B cell (primary cell): ENCODE data around the gene SEC24D. TPM values are rescaled to one million over a fixed set of nuclear protein-coding genes. Genes with fewer than 3 reads are reported as not detected.

Experiments
- ATAC-seq: fragments of 200-7000 bp; cut with Tn5 transposase; one replicate; pipeline ENCODE4 v1.10.0; 2021; ENCODE audit warnings: low read depth, mild to moderate bottlenecking, moderate number of reproducible peaks, moderate library complexity
- CTCF ChIA-PET: fragments of 350-600 bp; sonication (Branson Sonifier 250); formaldehyde crosslinking; loops from one replicate; lab custom pipeline; 2021; ENCODE audit warnings: antibody characterized with exemption, inconsistent platforms; lab: Charles Lee
- POLR2A ChIA-PET: fragments of 350-600 bp; sonication (Branson Sonifier 250); formaldehyde crosslinking; loops from one replicate; lab custom pipeline; 2021; ENCODE audit warnings: antibody characterized with exemption; lab: Charles Lee
- DNase-seq: peaks from one replicate; pipeline ENCODE4 v3.0.0; 2013
- H2AFZ ChIP-seq: 2 replicates; pipeline ENCODE4 v1.6.1; 2012; ENCODE audit warnings: mild to moderate bottlenecking, low read depth, low read length; ENCODE audit not compliant: insufficient read depth, poor library complexity, severe bottlenecking
- H3K27ac ChIP-seq, 2 donors: 1 replicate in 1 of 2; 2 replicates in 1 of 2; pipeline ENCODE4 v1.5.1; 2012 to 2013; ENCODE audit warnings: low read length in 2 of 2, mild to moderate bottlenecking in 2 of 2, moderate library complexity in 1 of 2
- H3K27me3 ChIP-seq, 4 experiments: fragments of 200-600 bp in 1 of 4; sonication (generic) in 1 of 4; replicated peaks in 1 of 4; 1 replicate in 2 of 4; 2 replicates in 2 of 4; pipeline versions ENCODE4 v1.6.1 to v1.7.0; 2013 to 2016; ENCODE audit warnings: low read length in 3 of 4, mild to moderate bottlenecking in 2 of 4, mixed read lengths in 1 of 4, moderate library complexity in 1 of 4; ENCODE audit not compliant: insufficient read depth in 4 of 4, control insufficient read depth in 3 of 4; ENCODE audit errors: control extremely low read depth in 1 of 4
- H3K36me3 ChIP-seq, 2 experiments: replicated peaks in 1 of 2; 1 replicate in 1 of 2; 2 replicates in 1 of 2; pipeline versions ENCODE4 v1.6.1 to v1.7.1; 2013; ENCODE audit warnings: low read length in 1 of 2; ENCODE audit not compliant: insufficient read depth in 2 of 2, control insufficient read depth in 1 of 2; ENCODE audit errors: control extremely low read depth in 1 of 2, extremely low read depth in 1 of 2
- H3K4me1 ChIP-seq, 2 donors: fragments of 200-600 bp in 1 of 2; sonication (generic) in 1 of 2; 1 replicate in 1 of 2; 2 replicates in 1 of 2; pipeline versions ENCODE4 v1.5.1 to v1.6.1; 2013 to 2017; ENCODE audit warnings: low read length in 2 of 2; ENCODE audit not compliant: control insufficient read depth in 2 of 2, insufficient read depth in 2 of 2
- H3K4me2 ChIP-seq: replicated peaks from 2 replicates; pipeline ENCODE3; 2012; ENCODE audit warnings: mild to moderate bottlenecking, low read depth, low read length; ENCODE audit not compliant: poor library complexity, severe bottlenecking
- H3K4me3 ChIP-seq, 5 experiments: fragments of 200-600 bp in 1 of 5; sonication (generic) in 1 of 5; 1 replicate in 3 of 5; 2 replicates in 2 of 5; pipeline versions ENCODE4 v1.5.1 to v1.7.0; 2011 to 2016; ENCODE audit warnings: low read length in 4 of 5, mild to moderate bottlenecking in 4 of 5, low read depth in 2 of 5, control low read depth in 1 of 5, moderate library complexity in 1 of 5; ENCODE audit not compliant: insufficient read depth in 1 of 5; ENCODE audit errors: control extremely low read depth in 1 of 5, extremely low read depth in 1 of 5
- H3K79me2 ChIP-seq: fragments of 200-600 bp; sonication (generic); one replicate; pipeline ENCODE4 v1.6.0; 2016; ENCODE audit warnings: low read length; ENCODE audit not compliant: control insufficient read depth, insufficient read depth
- H3K9ac ChIP-seq: fragments of 200-600 bp; sonication (generic); 2 replicates; pipeline ENCODE4 v1.6.1; 2017; ENCODE audit warnings: mild to moderate bottlenecking, low read length, moderate library complexity
- H3K9me3 ChIP-seq, 3 donors: one replicate each; pipeline versions ENCODE4 v1.6.1 to v1.7.1; 2013; ENCODE audit warnings: low read length in 2 of 3; ENCODE audit not compliant: control insufficient read depth in 2 of 3, insufficient read depth in 1 of 3; ENCODE audit errors: control extremely low read depth in 1 of 3
- H4K20me1 ChIP-seq: 2 replicates; pipeline ENCODE4 v1.6.0; 2012; ENCODE audit warnings: mild to moderate bottlenecking, low read length; ENCODE audit not compliant: insufficient read depth, control insufficient read depth, poor library complexity, severe bottlenecking
- H3K27ac Mint-ChIP-seq: one replicate; pipeline ENCODE4 v1.8.0; 2021; ENCODE audit warnings: mixed read lengths
- H3K27me3 Mint-ChIP-seq: one replicate; pipeline ENCODE4 v1.8.0; 2021; ENCODE audit warnings: mixed read lengths
- H3K4me1 Mint-ChIP-seq: one replicate; pipeline ENCODE4 v1.8.0; 2021; ENCODE audit warnings: mixed read lengths
- H3K4me3 Mint-ChIP-seq: one replicate; pipeline ENCODE4 v1.8.0; 2021; ENCODE audit warnings: mixed read lengths
- H3K9me3 Mint-ChIP-seq: one replicate; pipeline ENCODE4 v1.8.0; 2022; ENCODE audit warnings: mixed read lengths; ENCODE audit not compliant: insufficient read depth
- CTCF ChIP-seq: fragments of 200-600 bp; IDR thresholded peaks from one replicate; pipeline ENCODE4 v1.8.0; 2022; ENCODE audit warnings: antibody characterized with exemption, mild to moderate bottlenecking
- EZH2 ChIP-seq: IDR thresholded peaks from 2 replicates; pipeline ENCODE4 v1.6.1; 2012; ENCODE audit warnings: borderline replicate concordance, low read depth, mild to moderate bottlenecking, moderate library complexity, low read length; ENCODE audit not compliant: insufficient read depth, poor library complexity, severe bottlenecking
- WGBS: methylation state at CpG from one replicate; pipeline ENCODE4 v1.1.5; 2013; ENCODE audit warnings: missing lambda C conversion rate; ENCODE audit not compliant: insufficient coverage; 5-methylcytosine and 5-hydroxymethylcytosine counted together
- intact Hi-C: fragments of 100-400 bp; cut with micrococcal nuclease; formaldehyde crosslinking; loops from one replicate; pipeline ENCODE4 v1.10.0; 2022
- polyA plus RNA-seq: library from polyadenylated mRNA; depleted of rRNA; stranded (reverse); fragments of >200 nt; gene quantifications from 2 replicates; pipeline ENCODE4 v1.2.3, GENCODE V29; 2012
- total RNA-seq, 2 donors: library from RNA; stranded (reverse); fragments of 120-200 nt in 1 of 2; gene quantifications; 1 replicate in 1 of 2; 2 replicates in 1 of 2; pipeline versions ENCODE4 v1.2.3 to v1.2.4, GENCODE V29; 2013 to 2022

Gene SEC24D
- total and polyA plus RNA-seq, 2 donors (not counting 1 experiment from before 2014, with no cell fraction given): 7.1 to 15.8 TPM

GRCh38 chr4:118866442-118866841 lies 30.5 kb upstream of the SEC24D start:
- Mint-ChIP-seq H3K4me1 (no peaks in the 10 kb centered on the region), H3K9me3 (no peaks in the 10 kb centered on the region), H3K27ac (no peak overlapping the region), H3K27me3 (no peaks in the 10 kb centered on the region), H3K4me3 (no peak overlapping the region)
- Histone ChIP-seq H3K4me3 (no peak overlapping the region), H4K20me1 (no peaks in the 10 kb centered on the region), H3K4me2 (no peak overlapping the region), H3K27me3 (no peaks in the 10 kb centered on the region), H3K36me3 (no peaks in the 10 kb centered on the region), H3K9ac (no peak overlapping the region), H3K79me2 (no peaks in the 10 kb centered on the region), H2AFZ (no peak overlapping the region), H3K4me1 (no peaks in the 10 kb centered on the region), H3K27ac (no peak overlapping the region), H3K9me3 (no peaks in the 10 kb centered on the region)
- TF ChIP-seq CTCF: no peak
- no peak for TF ChIP-seq EZH2
- DNase-seq (no peak), ATAC-seq (no peak)
- intact Hi-C loops: no loop called here
- ChIA-PET CTCF (interaction anchor here (3.0 kb wide), 1 partner anchor 94 kb away, joined by 20 read pairs; no protein-coding TSS in a partner anchor), POLR2A (no interaction called here)
- WGBS: no CpG with 5 or more reads among the region's 1 CpG

GRCh38 chr4:118865091-118865708 lies 29.3 kb upstream of the SEC24D start:
- no peak overlapping the region for H3K4me3 ChIP-seq
- Mint-ChIP-seq H3K4me3 (no peak overlapping the region), H3K27me3 (no peaks in the 10 kb centered on the region), H3K27ac (no peak overlapping the region), H3K9me3 (no peaks in the 10 kb centered on the region), H3K4me1 (no peaks in the 10 kb centered on the region)
- H4K20me1 ChIP-seq: no peaks in the 10 kb centered on the region
- peak; percentile 56 for TF ChIP-seq CTCF
- TF ChIP-seq EZH2: no peak
- H3K79me2 ChIP-seq: no peaks in the 10 kb centered on the region
- DNase-seq (peak; percentile 27), ATAC-seq (no peak)
- POLR2A ChIA-PET: interaction anchor here (1.0 kb wide), 1 partner anchor 15 kb away, joined by 3 read pairs; no protein-coding TSS in a partner anchor
- 35% methylated on average over 5 of the region's 5 CpGs for WGBS
- no peaks in the 10 kb centered on the region for H3K9me3 ChIP-seq
- no peaks in the 10 kb centered on the region for H3K4me1 ChIP-seq
- CTCF ChIA-PET: interaction anchor here (0.7 to 3.0 kb wide), 14 partner anchors 9 to 126 kb away, joined by 3 to 20 read pairs (median 4); no protein-coding TSS in a partner anchor
- H3K27me3 ChIP-seq: no peaks in the 10 kb centered on the region
- no peak overlapping the region for H3K4me2 ChIP-seq
- H2AFZ ChIP-seq: no peak overlapping the region
- no peaks in the 10 kb centered on the region for H3K36me3 ChIP-seq
- no peak overlapping the region for H3K27ac ChIP-seq
- no peak overlapping the region for H3K9ac ChIP-seq
- intact Hi-C loops: loop anchor here (1.0 kb wide), 1 partner anchor 93 kb away; no protein-coding TSS in a partner anchor
